PC-9 (cell line): ENCODE data around the gene TJP3. TPM values are rescaled to one million over a fixed set of nuclear protein-coding genes. Genes with fewer than 3 reads are reported as not detected.

ENCODE experiments used
- BruUV-seq: library from RNA; stranded (reverse); fragments of 400-500 nt; replicated peaks from 2 replicates; lab custom pipeline; 2021; lab: Mats Ljungman, UMichigan
- CTCF ChIA-PET: fragments of 300-600 bp; sonication (Branson Sonifier 250); formaldehyde crosslinking; loops from one replicate; lab custom pipeline; 2022; ENCODE audit warnings: antibody characterized with exemption; lab: Charles Lee
- POLR2A ChIA-PET: fragments of 300-600 bp; sonication (Branson Sonifier 250); formaldehyde crosslinking; loops from one replicate; lab custom pipeline; 2022; ENCODE audit warnings: antibody characterized with exemption; ENCODE audit not compliant: unreplicated experiment; lab: Charles Lee
- DNase-seq, 2 experiments: peaks; one replicate each; pipeline versions ENCODE4 v3.0.0 to v3.0.0-alpha.2; 2015 to 2022; ENCODE audit warnings: mixed read lengths in 1 of 2
- H2AFZ ChIP-seq: fragments of 200-600 bp; sonication (generic); 2 replicates; pipeline ENCODE4 v1.8.1; 2017; ENCODE audit warnings: antibody characterized with exemption
- H3F3A ChIP-seq: fragments of 200-600 bp; sonication (generic); 2 replicates; pipeline ENCODE4 v1.8.1; 2017; ENCODE audit warnings: antibody characterized with exemption, mild to moderate bottlenecking, low read depth; ENCODE audit not compliant: insufficient read depth
- H3K27ac ChIP-seq: fragments of 200-600 bp; sonication (generic); 2 replicates; pipeline ENCODE4 v1.6.1; 2016; ENCODE audit warnings: mixed run types
- H3K27me3 ChIP-seq: fragments of 200-600 bp; sonication (generic); 2 replicates; pipeline ENCODE4 v1.6.1; 2016; ENCODE audit warnings: low read depth, mixed run types; ENCODE audit not compliant: insufficient read depth
- H3K36me3 ChIP-seq: fragments of 200-600 bp; sonication (generic); 2 replicates; pipeline ENCODE4 v1.6.1; 2016; ENCODE audit warnings: low read depth, mixed run types
- H3K4me1 ChIP-seq: fragments of 200-600 bp; sonication (generic); replicated peaks from 2 replicates; pipeline ENCODE4 v1.6.1; 2016; ENCODE audit warnings: mixed run types; ENCODE audit not compliant: insufficient read depth
- H3K4me2 ChIP-seq: fragments of 200-600 bp; sonication (generic); 2 replicates; pipeline ENCODE4 v1.6.1; 2017; ENCODE audit warnings: mixed run types
- H3K4me3 ChIP-seq: fragments of 200-600 bp; sonication (generic); 2 replicates; pipeline ENCODE4 v1.6.1; 2016; ENCODE audit warnings: mixed run types
- H3K79me2 ChIP-seq: fragments of 200-600 bp; sonication (generic); 2 replicates; pipeline ENCODE4 v1.6.1; 2017; ENCODE audit warnings: low read depth, mixed run types
- H3K9me2 ChIP-seq: fragments of 200-600 bp; sonication (generic); 2 replicates; pipeline ENCODE4 v1.8.1; 2017; ENCODE audit warnings: mild to moderate bottlenecking; ENCODE audit not compliant: insufficient read depth
- H3K9me3 ChIP-seq: fragments of 200-600 bp; sonication (generic); 2 replicates; pipeline ENCODE4 v1.8.1; 2016; ENCODE audit warnings: low read depth; ENCODE audit not compliant: insufficient read depth
- H4K20me1 ChIP-seq: fragments of 200-600 bp; sonication (generic); 2 replicates; pipeline ENCODE4 v1.8.1; 2017; ENCODE audit not compliant: insufficient read depth
- EZH2 ChIP-seq: fragments of 200-600 bp; sonication (generic); IDR thresholded peaks from 2 replicates; pipeline ENCODE4 v1.8.0; 2017; ENCODE audit warnings: antibody characterized with exemption, low read depth
- intact Hi-C: fragments of 100-400 bp; cut with micrococcal nuclease; formaldehyde crosslinking; loops from one replicate; pipeline ENCODE4 v1.10.0; 2022; ENCODE audit not compliant: unreplicated experiment
- total RNA-seq: library from RNA; stranded (reverse); gene quantifications from 2 replicates; pipeline ENCODE4 v1.2.3, GENCODE V29; 2021
- TF ChIP-seq, protein P1 (sequence below): fragments of 200-600 bp; sonication (generic); conservative IDR thresholded peaks from 2 replicates; pipeline ENCODE4 v1.6.1; 2017; ENCODE audit warnings: mixed run types, antibody characterized with exemption, mild to moderate bottlenecking, moderate library complexity

TJP3 gene
- total RNA-seq, 1 experiment from 2014 or later: 56.8 TPM

DNA sequence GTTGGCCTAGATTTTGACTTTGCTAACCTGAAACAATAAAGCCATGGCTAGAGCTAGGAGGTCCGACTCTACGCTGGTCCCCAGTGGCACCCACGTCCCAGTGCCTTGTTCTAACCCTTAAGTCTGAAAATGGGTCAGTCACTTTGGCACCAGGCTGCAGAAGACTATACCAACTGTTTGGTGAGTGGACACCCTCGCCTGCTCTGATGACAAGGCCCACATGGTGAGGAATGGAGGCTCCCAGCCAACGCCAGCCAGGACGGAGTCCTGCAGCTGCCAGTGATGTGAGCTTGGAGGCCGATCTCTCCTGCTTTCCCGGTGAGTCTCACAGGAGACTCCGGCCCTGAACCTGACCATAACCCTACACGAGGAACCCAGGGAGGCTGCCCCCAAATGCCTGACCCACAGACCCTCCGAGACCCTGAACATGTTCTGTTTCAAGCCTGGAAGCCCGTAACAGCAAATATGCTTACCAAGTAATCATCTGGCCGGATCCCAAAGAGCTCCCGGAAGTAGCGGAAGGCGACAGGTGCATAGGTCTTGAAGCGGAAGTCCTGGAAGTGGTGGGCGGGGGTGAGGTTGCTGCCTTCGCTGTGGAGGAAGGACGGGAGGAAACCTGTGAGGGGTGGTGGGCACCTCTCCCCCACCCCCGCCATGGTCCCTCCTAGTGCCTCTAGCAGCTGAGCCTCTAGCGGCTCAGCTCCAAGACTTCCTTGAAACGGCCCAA lies 47.5 kb upstream of the TJP3 start:
- CTCF ChIA-PET: interaction anchor here (0.6 kb wide), 1 partner anchor 683 kb away, joined by 5 read pairs; the partner anchor contains the start of gene TLE6
- H3K36me3 ChIP-seq: no peaks in the 10 kb centered on the region
- H3K4me2 ChIP-seq: no peak overlapping the region
- no peaks in the 10 kb centered on the region for H4K20me1 ChIP-seq
- no peak overlapping the region for H3K27ac ChIP-seq
- no peak for DNase-seq
- no peaks in the 10 kb centered on the region for H3K9me2 ChIP-seq
- BruUV-seq: no TSS peak
- TF ChIP-seq, protein P1, sequence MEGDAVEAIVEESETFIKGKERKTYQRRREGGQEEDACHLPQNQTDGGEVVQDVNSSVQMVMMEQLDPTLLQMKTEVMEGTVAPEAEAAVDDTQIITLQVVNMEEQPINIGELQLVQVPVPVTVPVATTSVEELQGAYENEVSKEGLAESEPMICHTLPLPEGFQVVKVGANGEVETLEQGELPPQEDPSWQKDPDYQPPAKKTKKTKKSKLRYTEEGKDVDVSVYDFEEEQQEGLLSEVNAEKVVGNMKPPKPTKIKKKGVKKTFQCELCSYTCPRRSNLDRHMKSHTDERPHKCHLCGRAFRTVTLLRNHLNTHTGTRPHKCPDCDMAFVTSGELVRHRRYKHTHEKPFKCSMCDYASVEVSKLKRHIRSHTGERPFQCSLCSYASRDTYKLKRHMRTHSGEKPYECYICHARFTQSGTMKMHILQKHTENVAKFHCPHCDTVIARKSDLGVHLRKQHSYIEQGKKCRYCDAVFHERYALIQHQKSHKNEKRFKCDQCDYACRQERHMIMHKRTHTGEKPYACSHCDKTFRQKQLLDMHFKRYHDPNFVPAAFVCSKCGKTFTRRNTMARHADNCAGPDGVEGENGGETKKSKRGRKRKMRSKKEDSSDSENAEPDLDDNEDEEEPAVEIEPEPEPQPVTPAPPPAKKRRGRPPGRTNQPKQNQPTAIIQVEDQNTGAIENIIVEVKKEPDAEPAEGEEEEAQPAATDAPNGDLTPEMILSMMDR: no peak
- TF ChIP-seq EZH2: no peak
- H3K4me1 ChIP-seq: no peaks in the 10 kb centered on the region
- intact Hi-C loops: no loop called here
- H3K27me3 ChIP-seq: no peaks in the 10 kb centered on the region
- H2AFZ ChIP-seq: no peak overlapping the region
- POLR2A ChIA-PET: no interaction called here
- no peaks in the 10 kb centered on the region for H3K9me3 ChIP-seq
- no peaks in the 10 kb centered on the region for H3K79me2 ChIP-seq
- H3F3A ChIP-seq: no peaks in the 10 kb centered on the region
- no peak overlapping the region for H3K4me3 ChIP-seq

DNA sequence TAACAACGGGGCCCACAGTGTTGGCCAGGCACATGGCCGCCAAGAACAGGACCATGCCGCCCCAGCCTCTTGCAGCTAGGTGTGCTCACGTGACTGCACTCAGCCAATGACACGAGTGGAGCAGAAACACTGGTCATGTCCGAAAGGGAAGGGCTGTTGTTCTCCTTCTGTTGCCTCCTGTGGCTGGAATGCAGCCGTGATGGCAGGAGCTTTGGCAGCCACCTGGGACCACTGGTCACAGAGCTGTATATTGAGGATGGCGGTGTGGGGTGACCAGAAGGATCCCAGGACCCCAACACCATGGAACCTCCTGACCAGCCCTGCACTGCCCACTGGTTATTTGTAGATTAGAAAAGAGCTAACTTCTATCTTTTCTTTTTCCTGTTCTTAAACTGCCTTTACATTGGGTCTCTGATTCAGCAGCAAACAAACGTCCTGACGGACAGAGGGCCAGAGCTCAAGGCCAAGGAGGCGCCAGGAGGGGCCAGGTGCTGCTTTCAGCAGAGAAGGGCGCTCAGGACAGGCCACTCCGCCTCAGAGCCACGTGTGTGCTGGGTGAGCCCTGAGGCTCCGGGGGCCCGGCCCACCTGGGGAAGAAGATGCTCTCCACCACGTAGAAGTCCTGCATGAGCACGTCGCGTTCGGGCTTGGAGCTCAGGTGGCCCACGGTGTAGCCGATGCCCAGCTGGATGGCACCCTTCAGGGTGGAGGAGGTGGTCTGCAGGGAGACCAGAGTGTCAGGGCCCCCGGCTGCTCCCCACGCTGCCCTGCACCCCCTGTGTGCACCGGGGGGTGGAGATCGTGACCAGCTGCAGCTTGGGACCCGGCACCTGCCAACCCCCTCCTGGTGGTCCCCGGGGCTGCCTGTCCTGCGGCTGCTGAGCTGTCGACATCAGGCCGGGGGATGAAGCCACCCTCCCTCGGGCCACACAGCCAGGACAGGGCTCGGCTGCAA lies 46.6 kb upstream of the TJP3 start:
- no peaks in the 10 kb centered on the region for H3K27me3 ChIP-seq
- no peaks in the 10 kb centered on the region for H3K9me2 ChIP-seq
- POLR2A ChIA-PET: no interaction called here
- H3F3A ChIP-seq: no peaks in the 10 kb centered on the region
- CTCF ChIA-PET: no interaction called here
- no peak overlapping the region for H3K4me3 ChIP-seq
- H2AFZ ChIP-seq: no peak overlapping the region
- no peak overlapping the region for H3K4me2 ChIP-seq
- no peaks in the 10 kb centered on the region for H3K9me3 ChIP-seq
- H3K79me2 ChIP-seq: no peaks in the 10 kb centered on the region
- no peaks in the 10 kb centered on the region for H3K36me3 ChIP-seq
- no peak overlapping the region for H3K27ac ChIP-seq
- TF ChIP-seq, protein P1: no peak
- TF ChIP-seq EZH2: no peak
- H3K4me1 ChIP-seq: no peaks in the 10 kb centered on the region
- DNase-seq: no peak
- intact Hi-C loops: no loop called here
- no TSS peak for BruUV-seq
- H4K20me1 ChIP-seq: no peaks in the 10 kb centered on the region

DNA sequence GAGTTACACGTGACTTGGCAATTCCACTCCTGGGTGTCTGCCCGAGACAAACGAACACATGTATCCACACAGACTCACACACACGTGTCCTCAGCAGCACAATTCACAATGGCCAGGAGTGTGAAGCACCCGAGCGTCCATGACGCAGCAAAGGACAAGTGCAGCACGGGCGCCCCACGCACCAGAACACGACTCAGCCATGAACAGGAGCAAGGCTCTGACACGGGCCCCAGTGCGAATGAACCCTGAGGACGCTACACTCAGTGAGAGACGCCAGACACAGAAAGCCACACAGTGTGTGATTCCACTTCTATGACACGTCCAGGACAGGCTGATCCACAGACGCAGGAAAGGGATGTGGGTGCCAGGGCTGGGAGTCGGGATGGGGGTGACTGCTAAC lies 44.3 kb upstream of the TJP3 start:
- H3K9me2 ChIP-seq: no peaks in the 10 kb centered on the region
- H3K4me1 ChIP-seq: no peaks in the 10 kb centered on the region
- TF ChIP-seq EZH2: no peak
- TF ChIP-seq, protein P1: no peak
- no TSS peak for BruUV-seq
- intact Hi-C loops: no loop called here
- ChIA-PET POLR2A (no interaction called here), CTCF (no interaction called here)
- no peak overlapping the region for H3K27ac ChIP-seq
- H2AFZ ChIP-seq: no peak overlapping the region
- DNase-seq: no peak
- H3F3A ChIP-seq: no peaks in the 10 kb centered on the region
- no peaks in the 10 kb centered on the region for H3K79me2 ChIP-seq
- no peaks in the 10 kb centered on the region; the same call in 1 of the 2 replicates for H4K20me1 ChIP-seq
- H3K4me2 ChIP-seq: no peak overlapping the region
- no peaks in the 10 kb centered on the region for H3K27me3 ChIP-seq
- H3K36me3 ChIP-seq: no peaks in the 10 kb centered on the region
- no peaks in the 10 kb centered on the region for H3K9me3 ChIP-seq
- no peak overlapping the region for H3K4me3 ChIP-seq
